Measurements from ENCODE around the gene SMAP1.
"Not testable (repeated sequence)": the region's sequence is repeated elsewhere in the genome, so short reads cannot be mapped to it uniquely, and the experiment has no call there.

The SMAP1 gene

GRCh38 chr6:70684794-70685493, 17.3 kb downstream of the SMAP1 start:
- DNase-seq: no peak

GRCh38 chr6:70685494-70686180, 18.0 kb downstream of the SMAP1 start:
- DNase-seq: no peak

GRCh38 chr6:70686548-70687133, 19.0 kb downstream of the SMAP1 start:
- DNase-seq: peak; percentile 7 to 31

- no peak for DNase-seq
Measured at GRCh38 chr6:70693887-70694286, 26.2 kb downstream of the SMAP1 start.

- no peak for DNase-seq
Measured at GRCh38 chr6:70694371-70694770, 26.7 kb downstream of the SMAP1 start.

- no peak for DNase-seq
Measured at GRCh38 chr6:70700922-70701876, 33.5 kb downstream of the SMAP1 start.

- no peak for DNase-seq
Measured at GRCh38 chr6:70705772-70706171, 38.1 kb downstream of the SMAP1 start.

- DNase-seq: peak; percentile 44 to 46
Measured at GRCh38 chr6:70706491-70707123, 38.9 kb downstream of the SMAP1 start.

- no peak for DNase-seq
Measured at GRCh38 chr6:70707893-70708292, 40.2 kb downstream of the SMAP1 start.

- DNase-seq: no peak
Measured at GRCh38 chr6:70708448-70708847, 40.8 kb downstream of the SMAP1 start.

GRCh38 chr6:70709826-70710225, 42.1 kb downstream of the SMAP1 start:
- no peak for DNase-seq

- DNase-seq: no peak
Measured at GRCh38 chr6:70714716-70715257, 47.1 kb downstream of the SMAP1 start.

- DNase-seq: no peak
Measured at GRCh38 chr6:70717038-70717801, 49.5 kb downstream of the SMAP1 start.

- DNase-seq: no peak
Measured at GRCh38 chr6:70724524-70724923, 56.8 kb downstream of the SMAP1 start.

GRCh38 chr6:70725817-70726415, 58.2 kb downstream of the SMAP1 start:
- no peak for DNase-seq

- no peak for DNase-seq
Measured at GRCh38 chr6:70734381-70734780, 66.7 kb downstream of the SMAP1 start.

GRCh38 chr6:70734979-70735378, 67.3 kb downstream of the SMAP1 start:
- DNase-seq: no peak

GRCh38 chr6:70735513-70735912, 67.8 kb downstream of the SMAP1 start:
- no peak for DNase-seq

GRCh38 chr6:70738028-70738427, 70.3 kb downstream of the SMAP1 start:
- DNase-seq: no peak

- DNase-seq: no peak
Measured at GRCh38 chr6:70739534-70739933, 71.9 kb downstream of the SMAP1 start.

GRCh38 chr6:70740746-70741145, 73.1 kb downstream of the SMAP1 start:
- not testable (repeated sequence) for DNase-seq
